ENCODE measurements around the gene VRTN.

- no peak for TF ChIP-seq CTCF (IDR thresholded peaks at IDR 0.05)
- no peak for TF ChIP-seq POLR2AphosphoS5 (IDR thresholded peaks at IDR 0.05)
Measured at GRCh38 chr14:74400919-74401503, 52.7 kb downstream of the VRTN start.
